ENCODE results near the gene STOX1.
"Not testable (repeated sequence)": the region's sequence is repeated elsewhere in the genome, so short reads cannot be mapped to it uniquely, and the experiment has no call there.

STOX1 gene

GRCh38 chr10:68877482-68878110, 50.3 kb downstream of the STOX1 start:
- no peak for DNase-seq (ENCODE audit: low read depth in 1 of 2, low spot score in 1 of 2)

GRCh38 chr10:68878496-68878895, 51.2 kb downstream of the STOX1 start:
- no peak for DNase-seq (ENCODE audit: low read depth in 1 of 2, low spot score in 1 of 2)

GRCh38 chr10:68879628-68880027, 52.3 kb downstream of the STOX1 start:
- no peak for DNase-seq (ENCODE audit: low read depth in 1 of 2, low spot score in 1 of 2)

GRCh38 chr10:68880181-68880580, 52.9 kb downstream of the STOX1 start:
- DNase-seq (ENCODE audit: low read depth in 1 of 2, low spot score in 1 of 2): no peak

- DNase-seq (ENCODE audit: low read depth in 1 of 2, low spot score in 1 of 2): no peak
These were observed 67.7 kb downstream of the STOX1 start for GRCh38 chr10:68895041-68895440.

GRCh38 chr10:68897336-68897741, 70.0 kb downstream of the STOX1 start:
- no peak for DNase-seq (ENCODE audit: low read depth in 1 of 2, low spot score in 1 of 2)

GRCh38 chr10:68899186-68899745, 71.9 kb downstream of the STOX1 start:
- DNase-seq (ENCODE audit: low read depth in 1 of 2, low spot score in 1 of 2): no peak

- DNase-seq (ENCODE audit: low read depth in 1 of 2, low spot score in 1 of 2): no peak
These were observed 73.2 kb downstream of the STOX1 start for GRCh38 chr10:68900427-68901104.

GRCh38 chr10:68901105-68901927, 74.0 kb downstream of the STOX1 start, which contains the start of gene DDX50:
Gene DDX50 (plus strand): TSS chr10:68901315. CDS start chr10:68901385, 70 bp downstream.
- peak; percentile 85 to 90 for DNase-seq (ENCODE audit: low read depth in 1 of 2, low spot score in 1 of 2)

GRCh38 chr10:68902382-68902781, 75.1 kb downstream of the STOX1 start:
- DNase-seq (ENCODE audit: low read depth in 1 of 2, low spot score in 1 of 2): no peak

- DNase-seq (ENCODE audit: low read depth in 1 of 2, low spot score in 1 of 2): no peak
These were observed 97.3 kb downstream of the STOX1 start for GRCh38 chr10:68924593-68924992.

GRCh38 chr10:68925489-68925888, 98.2 kb downstream of the STOX1 start:
- no peak for DNase-seq (ENCODE audit: low read depth in 1 of 2, low spot score in 1 of 2)

- DNase-seq (ENCODE audit: low read depth in 1 of 2, low spot score in 1 of 2): not testable (repeated sequence)
These were observed 101.8 kb downstream of the STOX1 start for GRCh38 chr10:68929157-68929556.

- not testable (repeated sequence) for DNase-seq (ENCODE audit: low read depth in 1 of 2, low spot score in 1 of 2)
These were observed 102.6 kb downstream of the STOX1 start for GRCh38 chr10:68929888-68930287.

- not testable (repeated sequence) for DNase-seq (ENCODE audit: low read depth in 1 of 2, low spot score in 1 of 2)
These were observed 105.5 kb downstream of the STOX1 start for GRCh38 chr10:68932860-68933259.

- no peak for DNase-seq (ENCODE audit: low read depth in 1 of 2, low spot score in 1 of 2)
These were observed 107.7 kb downstream of the STOX1 start for GRCh38 chr10:68934994-68935393.

- no peak for DNase-seq (ENCODE audit: low read depth in 1 of 2, low spot score in 1 of 2)
These were observed 110.8 kb downstream of the STOX1 start for GRCh38 chr10:68938117-68938516.

- DNase-seq (ENCODE audit: low read depth in 1 of 2, low spot score in 1 of 2): no peak
These were observed 111.6 kb downstream of the STOX1 start for GRCh38 chr10:68938884-68939283.

GRCh38 chr10:68940917-68941316, 113.6 kb downstream of the STOX1 start:
- not testable (repeated sequence) for DNase-seq (ENCODE audit: low read depth in 1 of 2, low spot score in 1 of 2)

All from activated T-helper 1 cell treated with anti-CD3 and anti-CD28 coated beads, Interleukin-2, amount 50 U/mL, for 16 hours (primary cell).